Natural killer cell (primary cell): ENCODE measurements around the gene HAUS3. TPM values are rescaled to one million over a fixed set of nuclear protein-coding genes. Genes with fewer than 3 reads are reported as not detected.

Experiments
- ATAC-seq, 3 donors: fragments of 150-1000 bp in 2 of 3; fragments of 200-7000 bp in 1 of 3; cut with Tn5 transposase; 1 replicate in 1 of 3; 2 replicates in 2 of 3; pipeline ENCODE4 v1.10.0; 2021; ENCODE audit warnings: mild to moderate bottlenecking in 2 of 3, moderate library complexity in 2 of 3
- DNase-seq, 2 donors: peaks; one replicate each; pipeline versions ENCODE4 v3.0.0 to v3.0.0-alpha.2; 2013 to 2021; ENCODE audit warnings: mixed read lengths in 1 of 2
- H3K27ac ChIP-seq: one replicate; pipeline ENCODE4 v1.5.1; 2013; ENCODE audit warnings: mild to moderate bottlenecking, low read length
- H3K27me3 ChIP-seq: one replicate; pipeline ENCODE4 v1.6.1; 2013; ENCODE audit warnings: low read length; ENCODE audit not compliant: control insufficient read depth, insufficient read depth
- H3K36me3 ChIP-seq: one replicate; pipeline ENCODE4 v1.6.1; 2013; ENCODE audit warnings: low read length; ENCODE audit not compliant: control insufficient read depth, insufficient read depth
- H3K4me1 ChIP-seq: one replicate; pipeline ENCODE4 v1.6.1; 2013; ENCODE audit warnings: low read length; ENCODE audit not compliant: control insufficient read depth, insufficient read depth
- H3K4me3 ChIP-seq: one replicate; pipeline ENCODE4 v1.5.1; 2013; ENCODE audit warnings: low read length
- H3K9me3 ChIP-seq: one replicate; pipeline ENCODE4 v1.6.1; 2013; ENCODE audit warnings: low read length; ENCODE audit not compliant: control insufficient read depth, insufficient read depth
- H3K27ac Mint-ChIP-seq, 2 donors: one replicate each; pipeline ENCODE4 v1.8.0; 2022; ENCODE audit warnings: mild to moderate bottlenecking in 2 of 2, mixed read lengths in 2 of 2, moderate library complexity in 1 of 2
- H3K27me3 Mint-ChIP-seq, 2 donors: one replicate each; pipeline ENCODE4 v1.8.0; 2022; ENCODE audit warnings: low read depth in 2 of 2, mixed read lengths in 2 of 2
- H3K36me3 Mint-ChIP-seq: one replicate; pipeline ENCODE4 v1.8.0; 2022; ENCODE audit warnings: mixed read lengths
- H3K4me1 Mint-ChIP-seq, 2 donors: one replicate each; pipeline ENCODE4 v1.8.0; 2022; ENCODE audit warnings: mixed read lengths in 2 of 2
- H3K4me3 Mint-ChIP-seq: one replicate; pipeline ENCODE4 v1.8.0; 2022; ENCODE audit warnings: mild to moderate bottlenecking, moderate library complexity, mixed read lengths
- H3K9me3 Mint-ChIP-seq, 2 donors: one replicate each; pipeline ENCODE4 v1.8.0; 2022; ENCODE audit warnings: mixed read lengths in 2 of 2
- WGBS: methylation state at CpG from one replicate; pipeline ENCODE4 v1.1.7; 2013; ENCODE audit warnings: missing lambda C conversion rate; ENCODE audit not compliant: insufficient coverage; 5-methylcytosine and 5-hydroxymethylcytosine counted together
- intact Hi-C: fragments of 100-400 bp; cut with micrococcal nuclease; formaldehyde crosslinking; loops from one replicate; pipeline ENCODE4 v1.14.2; 2022
- total RNA-seq, 4 donors: library from RNA; stranded (reverse); fragments of 120-200 nt in 1 of 4; gene quantifications; one replicate each; pipeline versions ENCODE4 v1.2.3 to v1.2.4, GENCODE V29; 2013 to 2022
- TF ChIP-seq, protein P1 (sequence below): fragments of 200-600 bp; IDR thresholded peaks from one replicate; pipeline ENCODE4 v1.8.0; 2022; ENCODE audit warnings: antibody characterized with exemption

The HAUS3 gene
- total RNA-seq, 3 donors from 2014 or later (not counting 1 experiment from before 2014, with no cell fraction given) = 38.0 to 50.3 (median 49.4) TPM

DNA sequence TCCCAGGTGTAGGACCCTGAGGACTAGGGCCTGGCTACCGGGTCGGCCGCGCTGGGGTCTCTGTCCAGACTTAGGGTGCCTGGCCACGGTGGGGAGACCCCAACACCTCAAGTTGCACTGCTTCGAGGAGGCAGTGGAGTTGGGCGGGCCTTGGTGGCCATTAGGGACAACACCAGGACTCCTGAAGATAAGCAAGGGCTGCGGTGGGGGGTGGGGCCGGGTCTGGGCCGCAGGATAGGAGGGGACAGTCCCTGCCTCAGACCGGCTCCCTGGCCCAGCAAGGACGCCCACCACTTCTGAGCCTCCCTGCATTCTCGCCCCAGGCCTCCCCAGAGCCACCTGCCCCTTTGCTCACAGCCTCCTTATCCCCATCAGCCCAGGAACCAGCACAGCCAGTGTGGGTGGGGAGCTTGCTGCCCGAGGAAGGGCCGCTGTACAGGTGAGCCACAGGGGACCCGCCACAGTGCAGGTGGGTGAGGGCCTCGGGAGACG is 25.4 kb upstream of the HAUS3 start:
- no peak overlapping the region for H3K4me3 Mint-ChIP-seq
- no peak for DNase-seq
- H3K36me3 Mint-ChIP-seq = no peaks in the 10 kb centered on the region
- no peaks in the 10 kb centered on the region for H3K9me3 Mint-ChIP-seq
- no peak overlapping the region for H3K27ac Mint-ChIP-seq
- TF ChIP-seq, protein P1, sequence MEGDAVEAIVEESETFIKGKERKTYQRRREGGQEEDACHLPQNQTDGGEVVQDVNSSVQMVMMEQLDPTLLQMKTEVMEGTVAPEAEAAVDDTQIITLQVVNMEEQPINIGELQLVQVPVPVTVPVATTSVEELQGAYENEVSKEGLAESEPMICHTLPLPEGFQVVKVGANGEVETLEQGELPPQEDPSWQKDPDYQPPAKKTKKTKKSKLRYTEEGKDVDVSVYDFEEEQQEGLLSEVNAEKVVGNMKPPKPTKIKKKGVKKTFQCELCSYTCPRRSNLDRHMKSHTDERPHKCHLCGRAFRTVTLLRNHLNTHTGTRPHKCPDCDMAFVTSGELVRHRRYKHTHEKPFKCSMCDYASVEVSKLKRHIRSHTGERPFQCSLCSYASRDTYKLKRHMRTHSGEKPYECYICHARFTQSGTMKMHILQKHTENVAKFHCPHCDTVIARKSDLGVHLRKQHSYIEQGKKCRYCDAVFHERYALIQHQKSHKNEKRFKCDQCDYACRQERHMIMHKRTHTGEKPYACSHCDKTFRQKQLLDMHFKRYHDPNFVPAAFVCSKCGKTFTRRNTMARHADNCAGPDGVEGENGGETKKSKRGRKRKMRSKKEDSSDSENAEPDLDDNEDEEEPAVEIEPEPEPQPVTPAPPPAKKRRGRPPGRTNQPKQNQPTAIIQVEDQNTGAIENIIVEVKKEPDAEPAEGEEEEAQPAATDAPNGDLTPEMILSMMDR = no peak
- Histone ChIP-seq H3K36me3 (no peaks in the 10 kb centered on the region), H3K27ac (no peak overlapping the region), H3K27me3 (no peaks in the 10 kb centered on the region), H3K9me3 (no peaks in the 10 kb centered on the region), H3K4me3 (no peak overlapping the region), H3K4me1 (peaks cover 12% of the 10 kb centered on the region)
- WGBS = 88% methylated on average over 18 of the region's 18 CpGs
- peaks cover 0 to 5% of the 10 kb centered on the region in 2 donors for H3K4me1 Mint-ChIP-seq
- intact Hi-C loops = no loop called here
- H3K27me3 Mint-ChIP-seq = no peaks in the 10 kb centered on the region
- no peak for ATAC-seq

DNA sequence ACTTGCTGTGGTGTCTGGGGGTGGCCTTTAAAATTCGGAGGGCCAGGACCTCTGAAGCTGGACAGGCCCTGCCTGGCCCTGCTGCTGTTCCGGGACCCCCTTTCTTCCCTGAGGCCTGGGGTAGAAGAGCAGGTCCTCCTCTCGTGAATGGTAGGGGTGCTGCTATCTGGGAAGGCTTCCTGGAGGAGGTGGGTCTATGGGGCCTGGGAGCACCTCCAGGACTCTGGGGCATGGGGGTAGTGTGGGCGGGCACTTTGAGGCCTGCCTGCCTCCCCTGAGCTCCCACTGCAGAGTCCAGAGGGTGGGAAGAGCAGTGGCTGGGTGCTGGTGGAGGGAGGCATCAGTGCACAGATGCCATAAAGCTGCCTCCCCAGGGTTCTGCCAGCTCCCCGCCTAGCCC is 24.9 kb upstream of the HAUS3 start:
- intact Hi-C loops = no loop called here

DNA sequence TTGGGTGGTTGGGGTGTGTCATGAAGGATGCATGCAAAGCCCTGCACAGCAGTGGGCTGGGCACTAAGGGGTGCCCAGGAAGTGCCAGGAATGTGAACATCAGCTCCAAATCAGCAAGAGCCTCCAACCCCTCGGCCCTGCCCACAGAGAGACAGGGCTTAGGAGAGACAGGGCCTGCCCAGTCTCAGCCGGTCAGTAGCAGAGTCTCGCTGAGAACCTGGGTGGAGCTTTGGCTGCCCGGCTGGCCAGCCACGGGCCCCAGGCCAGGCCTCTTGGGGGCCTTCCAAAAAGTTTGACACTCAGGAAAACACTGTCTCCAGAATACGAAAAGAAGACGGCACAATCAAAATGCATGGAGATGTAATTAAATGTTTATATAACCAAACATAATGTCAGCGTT is 24.3 kb upstream of the HAUS3 start:
- Mint-ChIP-seq H3K4me1 (peaks cover 0 to 3% of the 10 kb centered on the region in 2 donors), H3K27ac (peak overlapping the region in 1 of 2 donors; percentile 29), H3K4me3 (no peak overlapping the region), H3K9me3 (no peaks in the 10 kb centered on the region), H3K27me3 (no peaks in the 10 kb centered on the region), H3K36me3 (no peaks in the 10 kb centered on the region)
- 96% methylated on average over 6 of the region's 8 CpGs for WGBS
- intact Hi-C loops = no loop called here
- ATAC-seq (no peak), DNase-seq (no peak)
- Histone ChIP-seq H3K36me3 (no peaks in the 10 kb centered on the region), H3K4me1 (peaks cover 10% of the 10 kb centered on the region), H3K27me3 (no peaks in the 10 kb centered on the region), H3K4me3 (no peak overlapping the region), H3K9me3 (no peaks in the 10 kb centered on the region), H3K27ac (no peak overlapping the region)
- TF ChIP-seq, protein P1 = no peak

More for the DNA sequence above, 24.9 kb upstream of the HAUS3 start:
- WGBS = 92% methylated on average over 5 of the region's 5 CpGs
- peaks cover 0 to 3% of the 10 kb centered on the region in 2 donors for H3K4me1 Mint-ChIP-seq
- DNase-seq (no peak), ATAC-seq (no peak)
- Histone ChIP-seq H3K27me3 (no peaks in the 10 kb centered on the region), H3K36me3 (no peaks in the 10 kb centered on the region), H3K27ac (no peak overlapping the region), H3K4me3 (no peak overlapping the region), H3K4me1 (peaks cover 9% of the 10 kb centered on the region), H3K9me3 (no peaks in the 10 kb centered on the region)
- no peaks in the 10 kb centered on the region for H3K9me3 Mint-ChIP-seq
- H3K27me3 Mint-ChIP-seq = no peaks in the 10 kb centered on the region
- H3K4me3 Mint-ChIP-seq = no peak overlapping the region
- no peak overlapping the region for H3K27ac Mint-ChIP-seq
- TF ChIP-seq, protein P1 = no peak
- H3K36me3 Mint-ChIP-seq = no peaks in the 10 kb centered on the region
